ENCODE measurements around the gene IMPG2.
"Not testable (repeated sequence)": the region's sequence is repeated elsewhere in the genome, so short reads cannot be mapped to it uniquely, and the experiment has no call there.

Gene IMPG2

DNA sequence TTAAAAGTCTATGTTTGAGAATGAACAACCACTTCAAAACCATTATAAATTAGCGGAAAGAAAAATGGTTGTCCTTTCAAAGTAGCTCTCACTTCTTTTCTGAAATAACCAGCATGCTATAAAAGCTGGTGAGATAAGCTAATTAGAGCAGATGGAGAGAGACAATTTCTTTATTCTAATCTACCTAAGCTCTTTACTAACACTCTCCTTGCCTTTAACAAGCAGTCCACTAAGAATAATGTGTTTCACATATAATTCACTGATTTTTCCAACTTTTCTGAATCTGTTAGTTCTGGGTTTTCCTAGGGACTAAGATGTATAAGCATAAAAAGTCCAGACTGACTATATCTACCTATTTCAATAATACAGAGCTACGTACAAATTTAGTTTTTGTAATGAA is at the start of gene IMPG2:
TSS of gene IMPG2 (minus strand) at position 101 of the 400 bp plus-strand sequence. CDS start 203 bp downstream, outside the sequence.
- DNase-seq = no peak

DNA sequence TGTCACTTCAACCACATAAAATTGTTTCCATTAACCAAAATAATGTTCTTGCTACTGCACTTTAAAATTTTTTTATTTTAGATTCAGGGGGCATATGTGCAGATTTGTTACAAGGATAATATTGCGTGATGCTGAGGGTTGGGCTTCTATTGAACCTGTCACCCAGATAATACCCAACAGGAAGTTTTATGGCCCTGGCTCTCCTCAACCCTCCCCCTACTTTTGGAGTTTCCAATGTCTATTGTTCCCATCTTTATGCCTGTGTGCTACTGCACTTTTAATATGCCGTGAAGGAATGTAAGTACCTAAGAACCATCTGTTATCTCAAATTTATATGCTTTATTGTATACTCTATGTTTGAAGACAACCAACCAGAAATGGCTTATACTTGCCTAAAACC is 42.0 kb upstream of the IMPG2 start:
- no peak for DNase-seq

DNA sequence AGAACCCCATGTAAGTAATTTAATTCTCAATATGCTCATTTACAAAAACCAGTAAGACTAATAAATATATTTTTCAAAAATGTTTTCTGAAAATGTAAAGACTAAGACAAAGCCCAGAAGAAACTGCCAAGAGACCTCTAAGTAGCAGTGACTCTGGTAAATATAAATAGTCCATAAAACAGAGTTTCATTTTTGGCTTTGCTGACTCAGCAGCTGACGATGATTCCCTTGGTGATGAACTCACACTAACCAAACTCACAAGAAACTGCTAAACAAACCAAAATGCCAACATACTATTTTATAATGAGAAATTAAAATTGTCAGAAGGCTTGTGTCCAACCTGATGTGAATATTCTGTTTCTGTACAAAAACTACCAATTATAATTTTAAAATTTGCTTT is 31.5 kb upstream of the IMPG2 start:
- no peak for DNase-seq

DNA sequence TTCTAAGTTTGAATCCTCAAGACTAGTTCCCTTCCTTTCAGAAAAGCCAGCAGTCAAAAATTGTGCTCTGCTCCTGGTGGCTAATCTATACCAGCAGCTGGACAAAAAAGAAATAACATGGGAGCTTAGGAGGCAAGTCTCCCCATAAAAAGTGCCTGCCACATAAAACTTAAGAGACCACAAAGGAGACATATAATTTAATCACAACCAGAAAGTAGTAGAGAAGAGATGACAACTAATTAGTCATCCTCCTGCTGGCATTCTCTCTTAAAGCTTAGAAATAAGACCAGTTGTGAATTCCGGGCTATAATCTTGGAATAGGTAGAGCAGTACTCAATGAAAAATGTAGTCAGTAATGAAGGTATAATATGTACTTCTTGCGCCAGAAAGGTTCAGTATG is 20.2 kb upstream of the IMPG2 start:
- no peak for DNase-seq

DNA sequence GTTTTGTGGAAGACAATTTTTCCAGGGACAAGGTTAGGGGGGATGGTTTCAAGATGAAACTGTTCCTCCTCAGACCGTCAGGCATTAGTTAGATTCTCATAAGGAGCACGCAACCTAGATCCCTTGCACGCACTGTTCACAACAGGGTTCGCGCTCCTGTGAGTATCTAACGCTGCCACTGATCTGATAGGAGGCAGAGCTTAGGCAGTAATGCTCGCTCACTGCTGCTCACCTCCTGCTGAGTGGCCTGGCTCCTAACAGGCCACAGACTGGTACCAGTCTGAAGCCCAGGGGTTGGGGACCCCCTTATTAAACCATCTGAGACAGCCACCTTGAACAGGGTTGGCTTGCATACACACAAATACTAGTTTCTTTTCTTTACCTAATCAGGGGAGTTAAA is 13.5 kb upstream of the IMPG2 start:
- DNase-seq = no peak

DNA sequence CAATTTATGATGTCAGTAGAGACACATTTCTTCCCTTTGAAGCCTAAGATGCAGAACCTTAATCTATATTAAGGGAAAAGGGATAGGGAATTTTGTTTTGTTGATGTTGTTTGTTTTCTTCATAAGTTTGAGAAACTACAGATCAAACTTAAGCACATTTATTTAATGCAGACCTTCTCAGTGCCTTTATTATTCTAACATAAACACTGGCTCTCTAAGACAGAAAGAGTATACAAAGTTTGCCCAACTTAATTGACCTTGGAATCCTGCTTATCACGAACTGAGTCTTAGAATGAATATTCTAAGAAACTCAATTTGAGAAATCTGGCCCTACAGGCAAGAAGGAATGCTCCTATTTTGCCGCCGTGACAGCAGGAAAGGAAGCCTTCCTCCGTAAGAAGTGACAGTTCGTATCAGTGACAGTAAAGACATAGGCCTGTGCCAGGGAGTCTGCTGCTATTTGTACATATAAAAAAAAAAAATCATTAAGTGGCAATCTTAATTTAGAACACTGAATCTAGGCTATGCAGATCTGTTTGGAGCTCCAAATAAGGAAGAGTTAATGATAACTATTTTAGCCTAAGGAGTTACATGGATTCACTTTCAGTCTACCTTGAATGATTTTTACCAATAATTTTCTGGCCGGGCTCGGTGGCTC is 8.8 kb upstream of the IMPG2 start:
- DNase-seq = no peak

DNA sequence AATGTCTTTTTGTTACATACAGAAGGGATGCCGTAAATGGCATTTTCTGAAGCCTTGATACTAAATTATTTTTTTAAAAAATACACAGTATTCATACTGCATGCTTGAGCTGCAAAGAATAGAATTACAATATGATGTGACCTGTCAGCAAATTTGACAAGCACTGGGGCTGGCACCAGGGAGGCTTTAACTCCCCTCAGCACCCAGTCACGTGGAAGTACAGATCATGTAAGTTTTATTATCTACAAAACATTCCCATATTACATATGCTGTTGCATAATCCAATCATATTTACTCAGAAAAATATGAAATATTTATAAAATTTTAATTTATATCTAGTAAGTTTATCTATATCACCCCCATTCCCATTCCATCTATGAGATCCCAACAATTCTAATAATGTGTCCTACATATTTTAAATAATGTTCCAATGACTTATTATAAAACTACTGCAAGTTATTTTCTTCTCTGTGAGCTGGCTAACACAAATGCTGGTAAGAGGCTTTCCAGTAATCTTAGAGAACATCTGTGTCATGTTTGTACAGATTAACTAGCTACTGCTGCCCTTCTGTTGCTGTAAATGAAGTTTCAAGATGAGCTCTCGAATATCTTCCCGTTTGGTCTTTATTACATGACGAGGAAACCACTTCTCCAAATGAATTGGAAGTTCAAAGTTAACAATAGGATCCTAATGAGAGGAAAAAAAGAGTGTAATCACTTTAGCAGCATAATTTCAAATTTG is 5.2 kb upstream of the IMPG2 start:
- no peak for DNase-seq

DNA sequence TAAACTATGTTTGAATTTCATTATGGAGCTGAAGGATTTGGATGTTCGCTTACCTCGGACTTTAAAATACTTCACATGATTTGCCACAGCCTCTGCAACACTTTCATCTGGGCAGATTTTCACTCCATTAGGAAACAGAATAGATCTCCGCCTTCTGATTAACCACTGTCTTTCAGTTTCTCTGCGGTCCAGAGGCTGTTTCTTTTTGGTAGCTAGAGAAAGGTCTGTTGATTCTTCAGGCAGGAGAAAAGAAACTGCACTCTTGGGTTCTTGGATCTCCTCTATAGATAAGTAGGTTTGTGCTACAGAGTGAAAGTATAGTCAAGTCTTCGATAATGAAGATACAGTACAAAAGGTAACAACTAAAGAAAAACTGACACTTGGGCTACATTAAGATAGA is 844 bp downstream of the IMPG2 start:
- DNase-seq = no peak

DNA sequence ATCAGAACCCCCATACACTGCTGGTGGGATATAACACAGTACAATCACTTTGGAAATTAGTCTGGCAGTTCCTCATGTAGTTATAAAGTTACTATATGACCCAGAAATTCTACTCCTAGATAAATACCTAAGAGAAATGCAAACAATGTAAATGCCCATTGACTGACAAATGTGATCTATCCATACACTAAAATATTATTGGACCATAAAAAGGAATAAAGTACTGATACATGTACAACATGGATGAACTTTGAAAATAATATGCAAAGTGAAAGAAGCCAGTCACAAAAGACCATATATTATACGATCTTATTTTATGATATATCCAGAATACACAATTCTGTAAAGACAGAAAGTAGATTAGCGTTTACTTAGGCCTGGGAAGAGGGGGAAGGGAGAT is 7.8 kb downstream of the IMPG2 start:
- DNase-seq = no peak

DNA sequence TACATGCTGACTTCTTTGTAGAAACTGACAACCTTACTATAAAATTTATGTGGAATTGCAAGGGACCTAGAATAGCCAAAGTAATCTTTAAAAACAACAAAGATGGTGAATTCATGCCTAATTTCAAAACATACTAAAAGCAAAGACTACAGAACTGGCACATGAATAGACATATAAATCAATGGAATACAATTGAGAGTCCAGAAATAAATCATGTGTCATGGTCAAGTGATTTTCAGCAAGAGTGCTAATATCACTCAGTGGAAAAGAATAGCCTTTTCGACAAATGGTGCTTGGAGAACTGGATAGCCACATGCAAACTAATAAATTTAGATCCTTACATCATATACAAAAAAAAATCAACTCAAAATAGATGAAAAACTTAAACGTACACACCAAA is 8.7 kb downstream of the IMPG2 start:
- no peak for DNase-seq

DNA sequence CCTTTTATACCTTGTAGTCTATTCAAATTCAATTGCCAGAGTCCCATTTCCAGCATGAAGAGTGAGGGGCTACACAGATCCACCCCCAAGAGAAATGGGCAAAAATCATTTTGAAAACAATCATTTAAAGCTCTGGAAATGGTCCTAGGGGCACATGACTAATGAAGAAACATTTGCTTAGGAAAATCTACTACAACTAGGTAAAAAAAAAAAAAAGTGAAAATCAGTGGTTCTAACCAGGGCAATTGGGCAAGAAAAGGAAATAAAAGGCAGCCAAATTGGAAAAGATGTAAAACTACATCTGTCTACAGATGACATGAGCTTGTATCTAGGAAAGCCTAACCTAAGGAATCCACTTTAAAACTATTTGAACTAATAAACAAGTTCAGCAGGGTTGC is 9.4 kb downstream of the IMPG2 start:
- DNase-seq = no peak

DNA sequence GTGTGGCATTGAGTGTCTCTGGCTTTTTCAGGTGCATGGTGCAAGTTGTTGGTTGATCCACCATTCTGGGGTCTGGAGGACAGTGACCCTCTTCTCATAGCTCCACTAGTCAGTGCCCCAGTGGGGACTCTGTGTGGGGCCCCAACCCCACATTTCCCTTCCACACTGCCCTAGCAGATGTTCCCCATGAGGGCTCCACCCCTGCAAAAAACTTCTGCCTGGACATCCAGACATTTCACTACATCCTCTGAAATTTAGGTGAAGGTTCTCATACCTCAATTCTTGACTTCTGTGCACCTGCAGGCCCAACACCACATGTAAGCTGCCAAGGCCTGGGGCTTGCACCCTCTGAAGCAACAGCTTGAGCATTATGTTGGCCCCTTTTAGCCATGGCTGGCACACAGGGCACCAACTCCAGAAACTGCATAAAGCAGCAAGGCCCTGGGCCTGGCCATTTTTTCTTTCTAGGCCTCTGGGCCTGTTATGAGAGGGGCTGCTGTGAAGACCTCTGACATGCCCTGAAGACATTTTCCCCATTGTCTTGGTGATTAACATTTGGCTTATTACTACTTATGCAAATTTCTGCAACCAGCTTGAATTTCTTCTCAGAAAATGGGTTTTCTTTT is 12.1 kb downstream of the IMPG2 start:
- DNase-seq = not testable (repeated sequence)

DNA sequence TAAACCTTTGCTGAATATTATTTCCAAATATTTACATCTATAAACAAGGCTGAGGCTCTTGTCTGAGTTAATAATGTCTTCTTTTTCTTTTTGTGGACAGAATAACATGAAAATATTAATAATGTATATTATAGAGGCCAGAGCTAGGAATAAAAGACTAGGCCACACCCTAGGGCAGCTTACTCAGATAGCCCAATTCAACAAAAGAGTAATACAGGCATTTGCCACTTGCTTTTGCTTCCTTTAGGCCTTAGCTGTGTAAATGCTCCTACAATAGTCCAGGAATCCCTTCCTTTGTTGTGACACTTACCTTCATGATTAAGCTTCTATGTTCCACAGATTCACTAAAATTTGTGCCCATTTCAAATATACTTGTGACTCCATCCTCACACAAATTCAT is 16.5 kb downstream of the IMPG2 start:
- no peak for DNase-seq

DNA sequence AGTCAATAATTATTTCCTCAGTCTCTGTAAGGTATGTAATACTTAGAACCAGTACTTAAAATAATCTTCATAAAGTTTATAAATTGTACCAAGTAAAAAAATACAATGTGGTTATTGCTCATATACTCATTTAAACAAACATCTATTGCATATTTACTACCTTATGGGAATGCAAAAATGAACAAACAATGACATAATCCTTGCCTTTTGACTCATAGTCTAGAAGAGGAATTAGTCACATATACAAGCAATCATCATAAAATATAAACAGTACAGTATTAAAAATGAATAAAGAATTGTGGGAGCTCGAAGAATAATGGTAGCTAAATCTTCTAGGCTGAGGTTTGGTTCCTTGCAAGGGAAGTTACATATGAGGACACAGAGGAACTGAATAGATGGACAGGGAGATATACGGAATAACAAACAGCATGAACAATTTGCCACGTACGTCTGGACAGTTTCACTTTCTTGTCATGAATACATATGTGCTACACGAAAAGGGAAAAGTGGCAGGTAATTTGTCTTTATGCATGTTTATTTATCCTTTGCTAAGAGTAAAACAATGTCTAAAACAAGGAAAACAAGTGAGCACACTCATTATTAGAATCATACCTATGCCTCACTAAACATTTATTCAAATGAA is 17.2 kb downstream of the IMPG2 start:
- DNase-seq = no peak

DNA sequence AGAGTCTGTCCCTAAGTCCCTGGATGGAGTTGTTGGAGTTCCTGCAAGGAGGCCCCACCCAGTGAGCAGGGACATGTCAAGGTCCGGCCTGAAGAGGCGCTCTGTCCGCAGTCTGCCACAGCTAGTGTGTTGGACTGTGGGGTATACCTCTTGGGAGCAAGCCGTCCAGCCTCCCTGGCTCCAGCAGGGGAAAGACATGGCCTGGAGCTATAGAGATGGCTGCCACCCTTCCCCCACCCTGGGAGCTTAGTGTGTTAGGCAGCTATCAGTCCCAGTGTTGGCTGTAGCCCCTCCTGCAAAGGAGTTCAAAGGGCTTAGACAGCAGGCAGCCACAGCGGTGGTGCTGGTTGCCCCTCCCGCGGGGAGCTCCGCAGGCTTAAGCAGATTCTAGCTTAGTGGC is 20.3 kb downstream of the IMPG2 start:
- DNase-seq = no peak

DNA sequence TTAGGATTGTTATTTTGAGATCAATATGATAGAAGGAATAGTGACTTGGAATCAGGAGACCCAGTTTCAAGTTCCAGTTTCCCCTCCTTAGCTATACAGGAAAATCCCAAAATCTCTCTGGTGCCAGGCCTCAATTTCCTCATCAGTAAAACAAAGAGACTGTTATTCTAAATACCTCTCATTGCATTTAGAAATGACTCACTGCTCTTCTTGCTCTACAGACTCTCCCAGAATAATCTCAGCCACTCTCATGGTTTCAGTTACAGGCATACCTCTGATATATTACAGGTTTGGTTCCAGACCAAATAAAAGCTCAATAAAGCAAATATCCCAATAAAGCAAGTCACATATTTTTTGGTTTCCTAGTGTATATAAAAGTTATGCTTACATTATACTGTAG is 28.3 kb downstream of the IMPG2 start:
- no peak for DNase-seq

DNA sequence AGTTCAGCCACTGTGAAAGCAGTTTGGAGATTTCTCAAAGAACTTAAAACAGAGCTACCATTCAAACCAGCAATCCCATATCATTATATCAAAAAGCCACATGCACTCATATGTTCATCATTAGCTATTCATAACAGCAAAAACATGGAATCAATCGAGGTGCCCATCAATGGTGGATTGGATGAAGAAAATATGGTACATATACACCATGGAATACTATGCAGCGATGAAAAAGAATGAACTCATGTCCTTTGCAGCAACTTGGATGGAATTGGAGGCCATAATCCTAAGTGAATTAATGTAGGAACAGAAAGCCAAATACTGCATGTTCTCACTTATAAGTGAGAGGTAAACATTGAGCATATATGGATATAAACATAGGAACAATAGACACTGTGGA is 32.1 kb downstream of the IMPG2 start:
- DNase-seq = no peak

DNA sequence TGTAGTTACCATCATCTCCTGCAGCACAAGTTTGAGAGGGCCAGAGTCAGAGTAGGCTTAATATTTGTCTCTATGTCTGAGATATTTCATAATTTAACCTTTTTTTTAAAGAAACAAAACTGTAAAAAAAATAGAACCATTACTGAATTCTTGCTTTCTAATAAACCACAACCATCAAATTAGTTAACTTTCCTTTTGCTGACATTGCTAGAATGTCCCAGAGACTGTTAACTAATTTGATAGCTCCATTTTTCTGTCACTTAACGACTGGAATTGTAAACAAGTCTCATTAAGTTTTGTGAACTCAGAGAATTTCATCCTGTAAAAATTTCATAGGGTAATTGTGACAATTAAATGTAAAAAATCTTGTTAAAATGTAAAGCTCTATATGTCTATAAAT is 35.6 kb downstream of the IMPG2 start:
- DNase-seq = no peak

DNA sequence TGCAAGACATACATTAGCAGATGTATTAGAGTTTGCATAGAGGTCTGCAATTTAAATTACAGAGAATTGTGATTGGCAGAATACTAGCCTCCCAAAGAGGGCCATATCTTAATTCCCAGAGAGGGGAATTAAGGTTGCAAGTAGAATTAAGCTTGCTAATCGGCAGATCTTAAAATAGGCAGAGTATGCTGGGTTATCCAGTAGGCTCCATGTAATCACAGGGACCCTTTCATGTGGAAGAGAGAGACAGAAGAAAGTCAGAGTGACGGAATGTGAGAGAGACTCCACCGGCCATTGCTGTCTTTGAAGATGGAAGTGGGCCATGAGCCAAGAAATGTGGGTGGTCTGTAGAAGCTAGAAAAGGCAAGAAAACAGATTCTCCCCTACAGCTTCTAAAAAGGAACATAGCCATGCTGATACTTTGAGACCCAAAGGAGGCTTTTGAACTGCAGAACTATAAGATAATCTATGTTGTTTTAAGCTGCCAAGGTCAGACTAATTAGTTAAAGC is 38.8 kb downstream of the IMPG2 start:
- DNase-seq = no peak

DNA sequence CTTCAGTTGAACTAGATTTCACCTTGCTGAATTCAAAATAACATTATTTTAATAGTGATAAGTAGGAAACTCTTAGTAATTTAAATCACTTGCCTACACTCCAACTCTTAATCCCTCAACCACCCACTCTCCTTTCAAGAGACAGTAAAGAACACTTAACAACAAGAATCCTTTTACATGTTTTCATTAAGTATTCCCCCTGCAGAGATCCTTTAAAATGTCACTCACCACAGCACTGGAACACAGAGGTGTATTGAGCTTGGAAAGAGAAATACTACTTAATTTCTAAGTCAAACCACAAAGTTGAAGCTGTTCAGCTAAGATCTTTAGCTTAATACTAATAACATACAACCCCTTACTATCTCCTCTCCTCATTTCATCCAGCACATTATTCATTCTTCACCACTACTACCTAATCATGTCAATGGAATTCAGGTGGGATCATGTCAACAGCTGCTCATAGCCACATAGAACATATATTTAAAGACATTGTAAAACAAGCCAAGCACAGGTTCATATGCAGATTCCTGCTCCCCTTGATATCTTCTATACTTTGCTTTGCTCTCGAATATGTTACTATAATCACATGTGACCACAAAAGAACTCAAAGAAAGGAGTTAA is 40.5 kb downstream of the IMPG2 start:
- no peak for DNase-seq

DNA sequence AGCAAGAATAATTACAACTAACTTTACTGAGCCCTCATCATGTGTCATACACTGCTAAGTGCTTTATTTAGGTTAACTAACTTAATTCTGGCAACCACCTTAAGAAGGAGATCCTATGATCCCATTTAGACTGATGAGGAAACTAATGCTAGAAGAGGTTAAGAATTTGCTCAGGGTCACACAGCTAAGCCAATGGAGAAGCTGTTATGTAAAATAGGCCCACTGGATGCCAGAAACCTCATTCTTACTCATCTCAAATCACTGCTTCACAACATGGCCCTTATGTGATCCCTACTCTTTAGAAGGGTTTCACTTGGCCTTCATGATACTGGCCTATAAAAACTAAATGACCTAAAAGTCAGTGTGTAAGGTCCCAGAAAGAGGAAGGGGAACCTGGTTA is 41.2 kb downstream of the IMPG2 start:
- DNase-seq = no peak

DNA sequence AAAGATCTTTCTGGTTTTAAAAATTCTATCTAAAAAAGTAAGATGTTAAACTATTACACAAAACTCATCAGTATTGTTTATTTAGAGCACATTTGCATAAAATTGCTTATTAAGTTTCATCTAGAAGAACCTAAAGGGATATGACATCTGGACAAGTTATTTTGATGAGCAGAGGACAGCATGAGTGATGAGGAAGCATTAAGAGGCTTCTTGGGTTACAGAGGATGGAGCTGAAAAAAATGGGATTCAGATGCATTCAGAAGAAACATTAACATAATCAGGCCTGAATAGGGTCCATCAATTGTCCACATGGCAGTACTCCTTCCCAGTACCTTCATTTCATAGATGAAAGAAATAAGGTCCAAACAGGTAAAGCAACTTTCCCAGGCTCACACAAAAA is 41.6 kb downstream of the IMPG2 start:
- no peak for DNase-seq

DNA sequence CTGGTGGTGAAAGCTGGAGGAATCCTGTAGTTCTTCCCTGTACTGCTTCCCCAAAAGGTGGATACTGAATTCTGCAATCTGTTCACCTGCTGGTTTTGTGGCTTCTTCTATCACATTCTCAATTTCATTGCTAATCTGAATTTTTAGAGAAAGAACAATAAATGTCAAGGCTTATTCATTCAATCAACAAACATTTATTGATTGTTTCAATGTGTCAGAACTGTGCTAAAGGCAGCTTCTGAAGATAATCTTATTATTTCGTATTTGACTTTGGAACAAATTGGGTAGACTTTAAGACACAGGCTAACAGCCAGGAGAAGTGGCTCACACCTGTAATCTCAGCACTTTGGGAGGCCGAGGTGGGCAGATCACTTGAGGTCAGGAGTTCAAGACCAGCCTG is 46.8 kb downstream of the IMPG2 start:
- no peak for DNase-seq
